ENCODE measurements around the gene EFEMP2.

EFEMP2 gene

DNA sequence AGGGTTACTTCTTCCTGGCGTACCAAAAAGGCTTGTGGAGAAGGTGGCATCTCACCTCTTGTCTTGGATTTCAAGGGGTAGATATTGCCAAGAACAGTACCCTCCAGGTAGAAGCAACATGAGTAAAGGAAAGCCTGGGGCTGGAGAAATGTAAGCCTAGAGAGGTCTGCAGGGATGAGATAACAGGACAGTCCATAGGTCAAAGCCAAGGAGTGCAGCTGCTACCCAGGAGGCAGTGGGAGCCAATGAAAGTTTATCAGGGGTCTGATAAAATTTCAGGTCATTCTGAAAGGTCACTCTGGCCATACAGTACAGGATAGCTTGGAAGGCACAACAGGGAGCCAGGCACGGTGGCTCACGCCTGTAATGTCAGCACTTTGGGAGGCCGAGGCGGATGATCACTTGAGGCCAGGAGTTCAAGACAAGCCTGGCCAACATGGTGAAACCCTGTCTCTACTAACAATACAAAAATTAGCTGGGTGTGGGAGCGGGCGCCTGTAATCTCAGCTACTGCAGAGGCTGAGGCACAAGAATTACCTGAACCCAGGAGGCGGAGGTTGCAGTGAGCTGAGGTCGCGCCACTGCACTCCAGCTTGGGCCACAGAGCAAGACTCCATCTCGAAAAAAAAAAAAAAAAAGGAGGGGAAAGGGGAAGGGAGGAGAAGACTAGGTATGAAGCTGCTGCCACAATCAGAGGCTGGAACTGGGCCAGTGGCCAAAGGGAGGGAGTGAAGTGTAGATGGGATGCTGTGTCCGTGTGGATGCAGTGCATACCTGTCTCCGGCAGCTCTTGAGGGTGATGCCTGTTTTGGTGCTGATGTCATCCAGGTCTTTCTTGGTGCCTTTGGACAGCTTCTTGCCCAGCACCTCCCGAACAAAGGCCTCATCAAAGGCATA, 14.5 kb upstream of the EFEMP2 start:
- peak overlapping the region; percentile 94 for H3K27ac ChIP-seq
- TF ChIP-seq, protein P1, sequence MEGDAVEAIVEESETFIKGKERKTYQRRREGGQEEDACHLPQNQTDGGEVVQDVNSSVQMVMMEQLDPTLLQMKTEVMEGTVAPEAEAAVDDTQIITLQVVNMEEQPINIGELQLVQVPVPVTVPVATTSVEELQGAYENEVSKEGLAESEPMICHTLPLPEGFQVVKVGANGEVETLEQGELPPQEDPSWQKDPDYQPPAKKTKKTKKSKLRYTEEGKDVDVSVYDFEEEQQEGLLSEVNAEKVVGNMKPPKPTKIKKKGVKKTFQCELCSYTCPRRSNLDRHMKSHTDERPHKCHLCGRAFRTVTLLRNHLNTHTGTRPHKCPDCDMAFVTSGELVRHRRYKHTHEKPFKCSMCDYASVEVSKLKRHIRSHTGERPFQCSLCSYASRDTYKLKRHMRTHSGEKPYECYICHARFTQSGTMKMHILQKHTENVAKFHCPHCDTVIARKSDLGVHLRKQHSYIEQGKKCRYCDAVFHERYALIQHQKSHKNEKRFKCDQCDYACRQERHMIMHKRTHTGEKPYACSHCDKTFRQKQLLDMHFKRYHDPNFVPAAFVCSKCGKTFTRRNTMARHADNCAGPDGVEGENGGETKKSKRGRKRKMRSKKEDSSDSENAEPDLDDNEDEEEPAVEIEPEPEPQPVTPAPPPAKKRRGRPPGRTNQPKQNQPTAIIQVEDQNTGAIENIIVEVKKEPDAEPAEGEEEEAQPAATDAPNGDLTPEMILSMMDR (conservative IDR thresholded peaks at IDR 0.05) = no peak

DNA sequence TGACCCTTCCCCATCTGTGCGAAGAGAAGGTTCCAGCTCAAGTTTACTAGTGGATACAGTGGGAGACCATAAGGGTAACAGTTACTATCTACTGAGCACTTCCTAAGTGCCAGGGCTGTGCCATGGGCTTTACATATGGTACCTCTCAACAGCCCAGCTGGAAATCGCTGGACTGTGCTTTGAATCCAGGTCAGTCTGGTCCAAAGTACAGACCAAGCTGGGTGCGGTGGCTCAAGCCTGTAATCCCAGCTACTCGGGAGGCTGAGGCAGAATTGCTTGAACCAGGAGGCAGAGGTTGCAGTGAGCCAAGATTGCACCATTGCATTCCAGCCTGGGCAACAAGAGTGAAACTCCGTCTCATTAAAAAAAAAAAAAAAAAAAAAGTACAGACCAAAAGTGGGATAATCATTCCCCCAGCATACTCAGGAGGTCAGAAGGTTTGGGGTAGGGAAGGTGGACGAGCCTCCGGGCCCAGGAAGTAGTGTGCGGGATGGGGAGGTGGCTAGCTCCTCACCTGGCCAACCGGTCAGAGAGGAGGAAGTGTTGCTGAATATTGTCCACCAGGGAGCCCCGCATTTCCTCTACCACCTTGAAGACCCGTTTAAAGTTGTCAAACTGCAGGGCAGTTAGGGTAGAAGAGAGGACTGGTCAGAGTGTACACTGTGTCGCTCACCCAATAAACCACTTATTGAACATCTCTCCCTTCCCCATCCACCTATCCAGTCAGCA, 13.4 kb upstream of the EFEMP2 start:
- H3K27ac ChIP-seq = peak overlapping the region; percentile 94
- TF ChIP-seq, protein P1 (conservative IDR thresholded peaks at IDR 0.05) = no peak

- peak overlapping the region; percentile 94; the same call in 1 of the 2 replicates for H3K27ac ChIP-seq
- TF ChIP-seq, protein P1 (conservative IDR thresholded peaks at IDR 0.05) = no peak
Observed at GRCh38 chr11:65885231-65885630, 12.6 kb upstream of the EFEMP2 start.

- TF ChIP-seq, protein P1 (conservative IDR thresholded peaks at IDR 0.05) = peak; percentile 100
- peak overlapping the region; percentile 94 for H3K27ac ChIP-seq
Observed at GRCh38 chr11:65884716-65885092, 12.1 kb upstream of the EFEMP2 start.

DNA sequence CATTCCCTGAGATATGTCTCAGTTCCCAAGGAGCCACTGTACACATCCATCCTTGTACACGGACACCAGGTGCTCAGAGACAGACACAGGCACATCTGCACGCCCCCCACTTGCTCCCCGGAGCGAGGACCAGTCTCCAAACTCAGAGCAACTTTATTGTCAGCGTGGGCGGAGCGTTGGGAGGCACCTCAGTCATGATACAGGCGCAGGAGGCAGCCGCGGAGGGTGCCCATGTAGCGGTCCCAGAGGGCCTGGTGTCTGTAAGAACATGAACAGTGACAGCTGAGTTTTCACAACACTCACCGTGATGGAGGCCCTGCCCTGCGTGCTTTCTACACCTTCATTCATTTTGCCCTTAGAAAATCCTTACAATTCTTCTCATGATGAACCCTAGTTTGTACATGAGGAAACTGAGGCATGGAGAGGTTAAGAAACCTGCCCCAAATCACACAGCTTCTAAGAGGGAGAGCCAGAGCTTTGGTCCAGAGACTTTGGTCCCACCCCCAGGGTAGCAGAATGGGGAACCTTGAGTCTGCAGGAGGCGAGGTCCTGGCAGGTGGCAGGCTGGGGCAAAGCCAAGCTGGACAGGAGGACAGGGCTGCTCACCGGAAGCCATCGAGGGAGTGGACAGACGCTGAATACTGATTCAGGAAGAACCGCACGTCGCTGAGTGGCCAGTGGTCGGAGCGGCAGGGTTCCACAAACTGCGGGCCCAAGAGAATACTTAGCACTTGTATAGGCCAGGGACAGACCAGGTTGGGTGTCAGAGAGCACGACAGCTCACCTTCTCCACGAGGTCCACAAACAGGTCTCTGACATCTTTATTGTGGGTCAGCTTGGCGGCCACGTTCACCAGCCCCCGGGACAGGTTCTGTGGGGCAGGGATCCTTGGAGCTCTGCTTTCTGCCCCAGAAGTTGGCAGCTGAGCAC, 11.5 kb upstream of the EFEMP2 start:
- peak overlapping the region; percentile 94 for H3K27ac ChIP-seq
- TF ChIP-seq, protein P1 (conservative IDR thresholded peaks at IDR 0.05) = no peak

GRCh38 chr11:65883058-65883761, 10.6 kb upstream of the EFEMP2 start:
- TF ChIP-seq, protein P1 (conservative IDR thresholded peaks at IDR 0.05) = no peak
- H3K27ac ChIP-seq = no peak overlapping the region
